GM21515 (cell line): ENCODE measurements around the gene PLEKHJ1.

Source experiments
- ATAC-seq: cut with Tn5 transposase; IDR thresholded peaks from one replicate; pipeline ENCODE4 v1.9.1; 2021; ENCODE audit not compliant: unreplicated experiment

PLEKHJ1 gene

GRCh38 chr19:2224754-2225349 is 11.3 kb downstream of the PLEKHJ1 start:
- ATAC-seq = no peak

- ATAC-seq = no peak
Measured at GRCh38 chr19:2223959-2224358, 12.2 kb downstream of the PLEKHJ1 start.

DNA sequence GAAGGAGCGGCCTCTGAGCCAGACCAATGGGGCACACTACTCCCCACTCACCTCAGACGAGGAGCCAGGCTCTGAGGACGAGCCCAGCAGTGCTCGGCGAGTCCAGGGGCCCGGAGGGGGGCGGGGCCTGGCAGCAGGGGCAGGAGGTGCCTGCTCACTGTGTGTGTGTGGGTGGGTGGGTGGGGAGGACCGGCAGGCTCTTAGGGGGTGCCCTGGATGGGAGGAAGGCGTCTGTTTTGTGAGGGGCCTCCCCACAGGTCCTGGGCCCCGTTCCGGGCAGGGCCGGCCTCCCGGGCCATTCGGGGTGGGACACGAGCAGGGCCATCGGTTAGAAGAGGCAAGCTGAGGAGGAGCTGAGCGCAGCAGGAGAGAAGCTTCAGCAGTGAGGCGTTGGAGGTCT is 12.7 kb downstream of the PLEKHJ1 start:
- ATAC-seq = no peak

GRCh38 chr19:2221918-2222317 is 14.2 kb downstream of the PLEKHJ1 start:
- ATAC-seq = no peak

DNA sequence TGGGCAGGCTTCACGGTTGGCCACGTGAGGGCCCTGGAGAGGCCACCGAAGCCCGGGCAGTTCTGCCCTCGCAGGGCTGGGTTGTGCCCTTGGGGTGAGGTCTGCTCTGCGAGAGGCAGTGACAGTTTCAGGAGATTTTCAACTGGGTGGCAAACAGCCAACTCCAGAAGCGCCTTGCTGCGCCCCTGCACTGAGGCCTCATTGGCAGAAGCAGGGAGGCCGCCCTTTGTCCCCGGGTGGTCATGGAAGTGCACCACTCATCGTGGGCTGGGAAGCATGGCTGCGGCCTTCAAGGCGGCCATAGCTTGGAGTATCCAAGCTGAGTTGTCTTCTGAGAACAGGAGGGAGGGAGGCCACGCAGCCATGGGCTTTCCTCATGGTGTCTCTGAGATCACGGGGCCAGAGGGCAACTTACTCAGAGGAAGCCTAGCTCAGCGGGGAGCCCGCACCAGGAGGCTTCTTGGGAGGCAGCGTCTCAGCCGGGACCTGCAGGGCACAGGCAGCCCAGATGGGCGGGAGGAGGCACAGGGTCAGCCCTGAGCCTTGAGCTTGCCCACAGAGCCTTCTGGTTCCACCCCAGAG is 14.8 kb downstream of the PLEKHJ1 start:
- no peak for ATAC-seq

DNA sequence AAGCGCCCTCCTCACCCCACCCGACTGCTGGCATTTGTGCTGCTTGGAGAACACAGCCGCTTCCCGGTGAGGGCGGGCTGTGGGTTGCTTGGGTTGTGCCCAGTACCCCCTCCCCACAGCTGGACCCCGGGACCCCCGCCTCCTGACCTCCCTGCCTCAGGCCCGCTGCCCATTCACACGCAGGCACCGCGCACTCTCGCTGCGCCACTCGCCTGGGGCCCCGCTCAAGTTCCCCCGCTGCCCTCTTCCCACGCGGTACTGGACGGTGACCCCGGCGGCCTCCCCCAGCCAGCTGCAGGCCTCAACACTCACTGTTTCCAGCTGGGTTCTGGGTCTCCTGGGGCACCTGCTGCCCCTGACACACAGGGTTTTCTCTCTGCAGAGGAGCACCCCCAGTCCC is 16.4 kb downstream of the PLEKHJ1 start:
- ATAC-seq = no peak

GRCh38 chr19:2217591-2217990 is 18.5 kb downstream of the PLEKHJ1 start:
- ATAC-seq = no peak

GRCh38 chr19:2216361-2217225 is 19.5 kb downstream of the PLEKHJ1 start:
- no peak for ATAC-seq

DNA sequence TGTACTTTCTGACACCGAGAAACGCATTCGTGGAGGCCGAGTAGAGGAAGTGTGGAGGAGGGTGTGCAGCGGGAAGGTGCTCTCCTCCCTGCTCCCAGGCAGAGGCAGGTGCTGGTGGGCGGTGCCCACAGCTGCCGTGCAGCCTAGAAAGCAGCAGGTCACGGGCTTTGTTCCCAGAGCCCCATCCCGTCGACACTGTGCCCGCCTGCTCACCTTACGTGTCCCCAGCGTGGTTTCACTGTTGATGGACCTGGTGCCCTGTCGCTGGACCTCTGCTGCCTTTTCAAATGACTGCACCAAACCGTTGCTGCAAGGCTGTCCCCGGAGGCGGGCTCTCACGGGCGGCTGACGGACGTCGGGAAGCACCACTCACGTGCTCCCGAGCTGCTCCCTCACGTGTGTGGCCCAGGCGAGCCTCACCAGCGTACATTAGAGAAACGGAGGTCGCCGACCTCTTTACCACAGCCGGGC is 20.8 kb downstream of the PLEKHJ1 start:
- ATAC-seq = no peak

- no peak for ATAC-seq
Measured at GRCh38 chr19:2214251-2214650, 21.9 kb downstream of the PLEKHJ1 start.

DNA sequence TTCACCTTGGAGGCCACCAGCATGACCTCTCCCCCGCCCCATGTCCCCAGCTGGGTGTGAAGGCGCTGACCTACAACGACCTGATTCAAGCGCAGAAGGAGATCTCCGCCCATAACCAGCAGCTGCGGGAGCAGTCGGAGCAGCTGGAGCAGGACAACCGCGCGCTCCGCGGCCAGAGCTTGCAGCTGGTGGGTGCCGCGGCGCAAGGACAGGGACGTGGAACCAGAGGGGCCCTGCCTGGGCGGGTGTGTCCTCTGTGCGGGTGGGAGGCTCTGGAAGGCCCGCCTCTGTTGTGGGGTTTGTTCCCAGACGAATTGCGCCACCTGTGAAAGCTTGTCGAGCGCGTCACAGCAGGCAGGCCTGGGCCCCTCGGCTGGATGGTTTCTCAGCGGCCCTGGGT is 22.3 kb downstream of the PLEKHJ1 start:
- no peak for ATAC-seq

GRCh38 chr19:2212861-2213711 is 23.0 kb downstream of the PLEKHJ1 start:
- no peak for ATAC-seq

GRCh38 chr19:2210987-2211740 is 25.0 kb downstream of the PLEKHJ1 start:
- ATAC-seq = no peak

DNA sequence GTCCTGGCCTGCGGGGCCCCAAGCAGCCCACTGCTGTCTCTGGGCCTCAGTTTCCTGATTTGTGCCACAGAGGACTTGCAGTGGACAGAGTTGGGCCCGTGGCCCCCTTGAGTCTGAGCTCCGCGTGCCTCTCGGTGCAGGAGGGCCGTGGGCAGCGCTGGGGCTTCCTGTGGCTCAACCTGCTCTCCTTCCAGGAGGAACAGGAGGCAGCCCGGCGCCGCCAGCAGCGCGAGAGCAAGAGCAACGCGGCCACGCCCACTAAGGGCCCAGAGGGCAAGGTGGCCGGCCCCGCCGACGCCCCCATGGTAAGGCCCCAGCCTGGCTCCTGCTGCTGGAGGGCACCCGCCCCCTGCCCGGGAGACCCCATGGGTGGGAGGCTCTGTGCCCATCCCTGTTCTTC is 25.9 kb downstream of the PLEKHJ1 start:
- ATAC-seq = no peak

GRCh38 chr19:2209408-2209807 is 26.7 kb downstream of the PLEKHJ1 start:
- ATAC-seq = no peak

GRCh38 chr19:2208975-2209374 is 27.2 kb downstream of the PLEKHJ1 start:
- no peak for ATAC-seq

GRCh38 chr19:2207991-2208860 is 27.9 kb downstream of the PLEKHJ1 start:
- no peak for ATAC-seq

DNA sequence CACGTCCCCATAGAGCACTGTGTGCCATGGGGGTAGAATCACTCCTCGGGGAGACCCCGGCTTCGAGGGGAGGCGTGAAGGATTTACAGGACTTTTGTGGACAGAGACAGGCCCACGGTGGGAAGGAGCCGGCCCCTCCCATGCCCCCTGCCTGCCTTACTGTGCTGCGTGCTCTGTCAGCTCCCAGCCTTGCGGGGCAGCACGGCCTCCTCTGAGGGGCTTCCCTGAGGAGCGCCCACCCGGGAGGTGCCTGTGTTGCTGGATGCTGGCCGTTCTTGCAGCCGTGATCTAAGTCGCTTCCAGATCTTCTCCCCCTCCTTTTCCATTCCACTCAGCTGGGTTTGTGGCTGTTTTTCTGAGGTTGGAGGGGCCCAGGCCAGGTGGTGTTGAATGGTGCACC is 29.1 kb downstream of the PLEKHJ1 start:
- ATAC-seq = no peak

GRCh38 chr19:2202366-2202765 is 33.8 kb downstream of the PLEKHJ1 start:
- no peak for ATAC-seq
